GM19395 (cell line): ENCODE data around the gene KRTAP10-1.

Source experiments
- ATAC-seq: cut with Tn5 transposase; IDR thresholded peaks from one replicate; pipeline ENCODE4 v1.9.1; 2021; ENCODE audit warnings: mild to moderate bottlenecking, moderate library complexity; ENCODE audit not compliant: unreplicated experiment

The KRTAP10-1 gene

GRCh38 chr21:44529503-44530125, 10.4 kb downstream of the KRTAP10-1 start:
- no peak for ATAC-seq

- ATAC-seq: no peak
Measured at GRCh38 chr21:44529011-44529421, 11.0 kb downstream of the KRTAP10-1 start.

- ATAC-seq: no peak
Measured at GRCh38 chr21:44528634-44528995, 11.4 kb downstream of the KRTAP10-1 start.

DNA sequence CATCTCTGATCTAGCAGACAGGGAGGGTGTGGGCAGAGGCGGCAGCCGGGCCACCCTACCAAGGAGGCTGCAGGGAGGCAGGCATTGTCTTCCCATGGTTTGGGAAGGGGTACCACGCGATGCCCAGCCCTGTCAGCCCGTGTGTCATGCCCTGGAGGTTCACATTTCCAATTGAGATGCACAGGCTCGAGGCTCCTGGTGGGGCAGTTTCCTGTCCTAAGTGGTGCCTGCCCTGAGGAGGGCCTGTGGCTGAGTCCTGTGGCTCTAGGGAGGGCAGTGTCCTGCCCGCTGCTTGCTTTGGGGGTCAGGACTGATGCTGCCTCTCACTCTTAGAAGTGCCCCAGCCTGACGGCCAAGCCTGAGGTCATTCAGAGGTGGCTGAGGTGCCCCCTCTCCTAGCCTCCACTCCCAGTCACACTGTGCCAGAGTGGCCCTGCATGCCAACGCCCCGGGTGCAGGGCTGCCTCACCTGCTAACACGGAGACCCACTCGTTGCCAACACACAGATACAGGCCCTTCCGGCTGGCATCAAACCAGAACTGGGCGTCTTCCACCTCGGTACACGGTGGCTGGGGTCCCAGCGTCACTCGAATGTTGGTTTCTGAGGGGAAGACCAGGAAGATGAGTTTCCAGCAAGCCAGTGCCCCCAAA, 11.9 kb downstream of the KRTAP10-1 start:
- ATAC-seq: no peak

- ATAC-seq: no peak
Measured at GRCh38 chr21:44527156-44527982, 12.6 kb downstream of the KRTAP10-1 start.

- ATAC-seq: no peak
Measured at GRCh38 chr21:44526096-44526997, 13.6 kb downstream of the KRTAP10-1 start.

DNA sequence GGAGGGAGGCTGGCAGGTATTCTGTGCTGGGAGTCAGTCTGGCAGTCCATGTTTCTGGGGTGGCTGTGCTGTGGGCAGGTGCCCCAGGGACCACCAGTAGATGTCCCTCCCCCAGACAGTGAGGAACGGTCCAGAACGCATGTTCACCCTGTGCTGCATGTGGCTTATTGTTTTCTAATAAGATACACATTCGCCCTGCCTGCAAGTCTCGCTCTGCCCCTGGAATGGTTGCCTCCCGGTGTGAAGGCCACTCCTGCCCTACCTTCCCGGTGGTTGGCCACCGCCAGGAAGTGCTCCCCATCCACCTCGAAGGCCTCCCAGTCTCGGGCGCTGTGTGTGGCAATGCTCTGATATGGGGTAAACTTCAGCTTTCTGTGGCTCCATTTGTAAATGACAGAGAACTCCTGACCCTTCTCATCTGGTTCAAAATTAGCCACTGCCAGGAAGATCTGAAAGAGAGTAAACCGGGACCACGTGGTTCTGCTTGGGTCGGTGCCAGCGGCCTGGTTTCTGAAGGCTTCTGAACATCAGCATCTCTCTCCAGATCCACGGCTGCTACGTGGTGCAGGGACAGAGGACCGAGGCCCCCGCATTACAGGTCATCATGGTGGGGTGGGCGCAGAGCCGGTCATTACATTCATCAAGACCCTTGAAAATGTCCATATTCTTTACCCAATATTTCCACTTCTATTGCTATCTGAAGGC, 14.5 kb downstream of the KRTAP10-1 start:
- no peak for ATAC-seq

- ATAC-seq: no peak
Measured at GRCh38 chr21:44524414-44525371, 15.3 kb downstream of the KRTAP10-1 start.

GRCh38 chr21:44523567-44524413, 16.2 kb downstream of the KRTAP10-1 start:
- ATAC-seq: no peak

- no peak for ATAC-seq
Measured at GRCh38 chr21:44522753-44523204, 17.2 kb downstream of the KRTAP10-1 start.

DNA sequence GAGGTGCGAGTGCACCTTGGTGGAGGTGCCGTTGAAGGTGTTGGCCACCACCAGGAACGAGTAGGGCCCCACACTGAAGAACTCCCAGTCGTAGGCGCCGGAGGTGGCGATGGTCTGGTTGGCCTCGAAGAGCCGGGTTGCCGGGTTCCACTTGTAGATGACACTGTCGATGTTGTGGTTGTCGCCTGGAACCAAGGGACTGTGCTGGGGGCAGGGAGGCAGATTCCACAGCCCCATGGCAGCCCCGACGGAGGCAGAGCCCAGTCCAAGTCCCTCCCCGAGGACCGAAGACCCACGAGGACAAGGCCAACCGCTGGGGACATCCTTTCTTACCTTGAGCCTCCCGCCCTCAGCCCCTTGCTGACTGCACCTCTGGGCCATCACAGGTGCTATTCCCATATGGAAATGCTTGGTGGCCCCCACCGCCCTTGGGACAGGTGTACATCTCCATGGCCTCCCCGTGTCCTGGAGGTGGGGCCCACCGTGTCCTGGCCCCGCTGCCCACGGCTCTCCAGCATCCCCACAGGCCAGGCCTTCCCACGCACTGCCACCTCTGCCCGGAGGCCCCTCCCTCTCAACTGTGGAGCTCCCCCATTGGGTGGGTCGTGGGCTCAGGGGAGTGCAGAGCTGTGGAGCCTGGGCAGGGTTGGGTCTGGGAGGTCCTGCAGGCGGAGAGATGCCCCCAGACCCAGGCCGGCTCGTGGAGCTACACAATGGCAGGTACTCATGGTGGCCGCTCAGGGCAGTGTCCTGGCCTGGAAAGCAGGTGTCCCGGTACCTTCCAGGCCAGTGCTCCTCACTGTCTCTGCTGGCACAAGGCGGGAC, 17.9 kb downstream of the KRTAP10-1 start:
- ATAC-seq: no peak

DNA sequence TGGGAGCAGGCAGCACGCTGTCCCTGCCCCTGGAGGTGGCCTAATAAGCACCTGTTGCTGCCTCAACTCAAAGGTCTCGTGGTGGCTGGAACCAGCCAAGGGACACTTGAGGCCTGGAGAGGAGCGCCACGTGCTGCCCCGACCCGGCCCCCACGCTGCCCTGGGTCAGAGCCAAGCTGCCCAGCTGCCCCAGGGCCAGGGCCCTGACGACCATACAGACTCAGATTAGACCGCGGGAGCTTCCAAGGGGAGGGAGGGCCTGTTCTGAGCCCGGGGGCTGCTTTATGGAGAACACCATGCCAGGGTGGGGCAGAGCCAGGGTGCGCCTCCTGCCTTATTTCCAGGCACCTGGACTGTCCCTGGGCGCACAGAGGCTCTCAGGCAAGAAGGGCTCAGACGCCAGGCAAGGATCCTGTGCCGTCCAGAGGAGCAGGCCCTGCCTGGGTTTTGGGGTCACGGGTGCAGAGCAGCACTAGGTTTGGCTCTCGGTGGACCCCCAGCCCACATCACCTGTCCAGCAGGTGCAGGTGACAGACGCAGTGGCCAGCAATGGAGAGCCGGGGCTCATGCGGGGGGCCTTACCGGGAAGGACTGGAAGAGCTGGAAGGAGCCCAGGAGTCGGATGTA, 18.6 kb downstream of the KRTAP10-1 start:
- ATAC-seq: no peak

- ATAC-seq: no peak
Measured at GRCh38 chr21:44520326-44521300, 19.4 kb downstream of the KRTAP10-1 start.

DNA sequence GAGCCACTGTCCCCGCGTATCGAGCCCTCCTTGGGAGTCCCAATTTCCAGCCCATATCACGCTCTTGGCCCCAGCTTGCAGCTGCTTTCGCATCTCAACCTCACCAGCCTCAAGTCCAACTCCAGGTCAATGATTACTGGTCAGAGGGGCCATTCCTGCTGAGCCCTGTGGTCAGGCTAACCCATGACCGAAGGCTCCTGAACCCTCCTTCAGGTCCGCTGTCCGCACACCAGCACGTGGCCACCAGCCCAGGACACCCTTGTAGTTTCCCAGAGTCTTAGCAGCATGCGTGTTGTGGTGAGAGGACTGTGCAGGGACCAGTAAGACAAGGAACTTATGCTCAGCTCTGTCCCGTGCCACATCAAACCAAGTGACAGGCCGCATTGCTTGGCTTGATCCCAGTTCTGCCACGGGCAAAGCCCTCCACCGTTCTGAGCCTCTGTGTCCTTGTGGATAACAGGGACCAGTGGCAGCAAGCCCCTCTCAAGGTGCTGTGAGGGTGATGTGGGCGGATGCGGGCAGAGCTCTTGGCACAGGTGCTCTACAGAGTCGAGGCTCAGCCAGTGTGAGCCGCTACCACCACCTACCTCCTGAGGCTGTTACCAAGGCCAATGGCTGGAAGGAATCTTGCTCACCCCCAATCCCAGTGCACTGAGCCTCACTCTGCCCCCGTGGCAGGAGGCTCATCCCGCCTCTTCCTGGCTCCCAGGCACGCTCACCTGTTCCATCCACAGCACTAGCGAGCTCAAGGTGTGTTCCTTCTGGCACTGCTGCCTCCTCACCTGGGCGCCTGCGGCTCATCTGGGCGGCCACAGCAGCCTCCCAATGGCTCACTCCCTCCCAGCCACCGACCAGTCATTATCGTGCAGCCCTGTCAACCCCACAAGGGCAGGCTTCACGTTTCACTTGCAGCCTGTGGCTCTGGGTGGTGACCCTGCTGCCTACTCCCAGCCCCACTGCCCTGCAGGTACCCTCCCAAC, 20.4 kb downstream of the KRTAP10-1 start:
- no peak for ATAC-seq

DNA sequence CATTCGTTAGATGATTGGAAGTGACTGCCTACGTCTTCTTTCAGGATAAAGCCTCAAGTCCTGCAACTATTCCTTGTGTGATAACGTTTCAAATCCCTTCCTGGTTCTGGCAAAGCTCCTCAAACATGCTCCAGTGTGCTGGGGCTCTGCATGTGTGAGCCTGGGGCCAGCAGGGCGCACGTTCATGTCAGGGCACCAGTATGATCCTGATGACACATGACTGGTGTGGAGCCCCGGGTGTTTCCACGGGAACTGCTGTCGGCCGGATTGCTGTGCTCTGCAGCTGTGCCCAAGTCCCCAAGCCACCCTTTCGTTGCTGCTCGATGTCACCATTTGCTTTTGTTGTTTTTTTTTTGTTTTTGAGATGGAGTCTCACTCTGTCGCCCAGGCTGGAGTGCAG, 21.3 kb downstream of the KRTAP10-1 start:
- ATAC-seq: no peak
